Measurements from ENCODE around the gene PTCH1.

PTCH1 gene

DNA sequence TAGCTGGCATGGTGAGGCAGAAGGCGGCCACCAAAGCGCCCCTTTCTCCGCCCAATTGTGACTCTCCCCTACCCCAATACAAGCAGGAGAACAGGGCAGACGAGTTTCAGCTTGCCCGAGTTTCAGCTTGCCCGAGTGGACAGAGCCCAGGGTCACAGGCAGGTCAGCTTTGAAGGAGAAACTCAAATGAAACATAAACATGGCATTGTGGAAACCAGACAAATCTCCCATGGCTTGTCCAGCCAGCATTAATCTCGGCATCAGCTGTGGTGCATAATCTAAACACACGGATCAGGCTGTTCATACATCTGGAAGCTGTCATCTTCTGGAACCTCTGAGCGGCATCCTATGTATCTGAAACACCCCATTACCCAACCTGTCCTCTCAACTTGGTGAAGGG, 16.9 kb downstream of the PTCH1 start:
- DNase-seq (ENCODE audit: extremely low read depth in 1 of 2, low read depth in 1 of 2), result no peak

DNA sequence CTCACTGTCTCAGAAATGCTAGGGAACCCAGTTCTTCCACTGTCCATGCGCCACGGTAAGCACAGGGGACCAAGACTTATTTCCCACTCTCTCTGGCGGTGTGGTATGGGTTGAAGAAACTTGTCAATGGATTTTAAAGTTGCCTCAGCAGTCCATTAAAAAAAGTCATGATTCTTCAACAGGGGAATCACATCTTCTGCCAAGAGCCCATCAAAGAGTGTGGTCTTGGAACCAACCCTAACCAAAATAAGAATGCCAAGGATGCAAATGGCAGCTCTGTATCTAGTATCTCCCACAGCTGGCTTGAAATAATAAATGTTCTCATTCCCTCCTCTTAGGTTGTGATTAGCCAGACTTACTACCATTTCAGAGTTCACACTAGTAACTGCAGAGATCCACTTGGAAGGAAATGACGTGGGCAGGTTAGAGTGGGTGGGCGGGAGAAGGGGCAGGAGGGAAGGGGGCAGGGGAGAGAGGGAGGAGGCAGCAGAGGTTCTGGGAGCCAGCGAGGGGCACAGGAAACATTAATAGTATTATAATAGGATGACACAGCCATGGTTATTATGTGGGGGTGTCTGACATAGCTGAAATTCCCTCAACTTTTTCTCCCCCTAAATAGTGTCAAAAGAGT, 17.6 kb downstream of the PTCH1 start:
- DNase-seq (ENCODE audit: extremely low read depth in 1 of 2, low read depth in 1 of 2), result no peak

DNA sequence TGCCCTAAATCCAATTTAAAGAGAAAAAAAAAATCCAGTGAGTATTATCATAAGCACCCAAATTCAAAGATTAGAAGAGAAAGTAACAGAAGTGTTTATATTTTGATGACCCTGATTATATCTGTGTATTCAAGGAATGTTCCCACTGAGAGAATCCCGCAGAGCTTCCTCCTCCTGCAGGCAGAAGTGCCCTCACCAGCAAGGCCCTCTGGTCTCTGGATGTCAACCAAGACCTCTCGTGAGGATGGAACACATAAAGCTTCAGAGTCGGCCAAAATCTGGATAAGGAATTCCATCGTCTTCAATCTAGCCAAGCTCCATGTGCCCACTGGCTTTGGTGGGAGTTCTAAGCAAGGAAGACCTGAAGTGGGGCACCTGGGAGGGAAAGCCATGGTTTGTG, 18.1 kb downstream of the PTCH1 start:
- no peak for DNase-seq (ENCODE audit: extremely low read depth in 1 of 2, low read depth in 1 of 2)

DNA sequence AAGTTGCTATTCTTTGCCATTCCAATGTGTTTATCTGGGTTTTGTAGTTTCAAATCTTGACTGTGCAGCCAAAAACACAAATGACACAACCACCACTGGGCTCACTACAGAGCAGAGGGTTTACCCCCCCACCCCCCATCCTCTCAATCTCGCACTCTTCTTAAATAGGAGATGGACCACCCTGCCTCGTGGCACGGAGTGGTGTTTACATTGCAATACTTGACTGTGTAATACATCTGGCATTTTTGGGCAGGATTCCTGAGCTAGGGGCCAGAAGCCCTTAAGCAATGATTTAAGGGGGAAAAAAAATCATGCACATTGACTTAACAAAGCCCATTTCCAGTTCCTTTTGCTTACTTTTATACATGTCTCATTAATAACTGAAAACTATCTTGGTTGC, 19.0 kb downstream of the PTCH1 start:
- DNase-seq (ENCODE audit: extremely low read depth in 1 of 2, low read depth in 1 of 2), result no peak

DNA sequence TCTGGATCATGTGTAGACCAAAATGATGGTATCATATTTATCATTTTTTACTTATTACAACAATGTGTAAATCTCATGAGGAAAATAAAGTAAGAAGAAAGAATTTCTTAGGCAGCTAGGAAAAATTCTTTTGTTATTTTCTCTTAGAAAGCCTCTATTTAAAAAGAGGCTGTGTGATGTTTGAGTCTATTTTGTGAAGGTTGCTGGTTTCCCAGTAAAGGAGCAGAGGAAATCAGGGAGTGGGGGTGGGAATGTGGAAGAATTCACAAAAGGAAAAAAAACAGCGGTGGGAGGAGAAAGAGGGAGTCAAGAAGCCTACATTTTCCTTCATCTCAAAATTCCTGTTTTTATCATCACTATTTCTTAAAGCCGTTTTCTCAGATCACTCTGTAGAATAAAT, 20.1 kb downstream of the PTCH1 start:
- DNase-seq (ENCODE audit: extremely low read depth in 1 of 2, low read depth in 1 of 2), result no peak

DNA sequence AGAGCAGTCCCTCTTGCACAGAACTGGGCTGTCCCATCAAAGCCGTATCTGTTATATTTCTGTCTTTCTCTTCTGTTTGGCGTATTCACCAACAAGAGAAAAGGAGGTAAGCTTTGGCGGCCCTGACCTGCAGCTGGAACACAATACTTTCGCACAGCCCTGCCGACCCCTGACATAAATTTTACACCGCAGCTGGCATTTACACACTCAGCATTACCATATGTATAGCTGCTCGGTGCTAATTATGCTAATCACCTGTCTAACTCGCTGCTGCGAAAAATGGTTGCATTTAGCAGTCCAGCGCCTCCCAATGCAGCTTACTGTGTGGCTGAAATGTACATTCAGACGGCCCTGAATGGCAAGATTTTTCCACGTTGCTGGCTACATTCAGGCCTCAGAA, 20.8 kb downstream of the PTCH1 start:
- no peak for DNase-seq (ENCODE audit: extremely low read depth in 1 of 2, low read depth in 1 of 2)

DNA sequence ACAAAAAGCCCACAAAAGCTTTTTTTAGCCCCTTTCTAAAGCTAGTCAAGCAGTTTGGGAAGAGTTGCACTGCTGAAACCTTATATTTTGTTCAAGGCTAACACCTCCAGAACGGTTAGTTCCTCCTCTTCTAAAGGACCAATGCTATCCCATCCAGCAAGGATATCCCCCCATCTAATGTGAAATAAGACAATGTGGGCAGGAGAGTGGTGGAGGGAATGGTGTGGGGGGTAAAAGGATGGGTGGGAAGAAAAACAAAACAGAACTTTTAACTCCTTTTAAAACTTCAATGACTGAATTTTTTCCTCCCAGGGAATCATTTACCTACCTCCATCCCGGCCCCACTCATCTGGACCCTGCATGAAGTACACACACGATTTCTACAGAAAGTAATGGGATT, 21.2 kb downstream of the PTCH1 start:
- no peak for DNase-seq (ENCODE audit: extremely low read depth in 1 of 2, low read depth in 1 of 2)

DNA sequence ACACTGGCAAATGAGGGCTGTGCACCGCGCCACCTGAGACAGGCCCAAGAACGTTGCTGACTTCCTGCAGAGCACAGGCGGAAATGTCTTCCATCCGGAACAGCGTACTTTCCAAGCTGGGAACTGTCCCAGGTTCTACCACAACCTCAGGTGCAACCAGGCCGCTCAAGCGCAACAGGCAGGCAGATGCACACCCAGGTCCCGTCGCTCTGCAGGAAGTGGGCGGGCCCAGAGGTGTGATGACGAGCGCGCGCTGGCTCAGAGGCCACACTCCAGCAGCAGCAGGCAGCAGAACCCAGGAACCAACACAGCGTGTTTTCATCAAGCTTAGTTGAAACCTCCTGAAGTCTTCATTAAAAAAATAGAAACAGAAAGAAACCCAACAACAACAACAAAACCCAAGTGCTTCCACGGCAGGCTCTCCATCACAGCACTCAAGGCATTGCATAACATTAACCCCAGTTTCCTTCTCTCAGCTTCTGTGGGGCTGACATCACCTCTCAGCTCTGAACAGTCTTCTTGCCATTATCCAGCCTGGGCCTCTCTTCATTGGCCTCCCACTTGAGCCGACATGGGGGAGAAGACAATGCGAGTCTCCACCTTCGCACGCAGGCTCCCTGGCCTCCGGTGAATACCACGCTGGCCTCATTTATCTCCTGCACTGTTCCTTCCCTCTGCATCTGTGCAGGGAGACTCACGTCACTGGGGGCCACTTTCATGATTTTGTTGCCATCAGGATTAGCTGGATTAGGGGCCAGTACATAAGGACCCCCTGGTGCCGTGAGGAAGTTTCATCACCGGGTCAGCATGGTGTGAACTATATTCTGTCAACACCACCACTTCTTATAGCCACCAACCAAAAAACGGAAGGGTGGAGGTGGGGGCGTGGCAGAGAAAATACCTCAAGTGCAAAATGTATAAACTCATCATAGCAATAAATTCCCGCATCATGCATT, 22.1 kb downstream of the PTCH1 start:
- peak; percentile 55 to 77 for DNase-seq (ENCODE audit: extremely low read depth in 1 of 2, low read depth in 1 of 2)

DNA sequence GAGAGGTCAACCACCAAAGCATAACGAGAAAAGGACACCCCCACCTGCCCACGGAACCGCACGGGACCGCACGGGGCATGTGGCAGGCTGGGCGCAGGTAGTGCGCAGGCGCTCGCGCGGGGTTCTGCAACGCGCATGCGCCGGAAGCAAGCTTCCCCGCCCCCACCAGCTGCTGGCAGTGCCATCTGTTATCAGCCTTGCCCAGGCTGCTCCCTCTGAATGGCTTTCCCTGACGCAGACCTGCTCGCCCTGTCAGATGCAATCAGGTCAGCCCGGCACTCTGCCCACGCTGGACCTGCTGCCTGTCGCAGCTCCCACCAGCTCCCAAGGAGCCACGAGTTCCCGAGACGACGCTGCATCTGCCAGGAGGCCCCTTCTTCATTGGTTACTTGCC, 22.8 kb downstream of the PTCH1 start:
- peak in 1 of 2 donors; percentile 3 for DNase-seq (ENCODE audit: extremely low read depth in 1 of 2, low read depth in 1 of 2)

DNA sequence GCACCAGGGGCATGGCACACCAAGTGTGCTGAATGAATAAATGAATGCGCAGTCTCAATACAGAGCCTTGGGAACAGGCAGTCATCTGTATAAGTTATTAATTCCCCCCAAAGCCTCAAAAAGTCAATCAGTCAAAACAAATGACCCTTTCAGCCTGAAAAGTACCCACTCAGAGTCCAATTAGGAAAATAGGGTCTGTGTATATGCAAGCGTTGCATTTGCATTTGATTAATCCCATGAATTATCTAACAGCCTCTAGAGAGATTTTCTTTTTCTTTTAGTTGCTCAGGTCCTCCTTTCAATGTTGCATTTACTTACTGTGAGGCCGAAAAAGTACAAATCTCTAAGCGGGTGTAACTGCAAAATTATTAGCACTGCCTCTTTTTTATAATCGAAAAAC, 23.4 kb downstream of the PTCH1 start:
- DNase-seq (ENCODE audit: extremely low read depth in 1 of 2, low read depth in 1 of 2), result no peak

DNA sequence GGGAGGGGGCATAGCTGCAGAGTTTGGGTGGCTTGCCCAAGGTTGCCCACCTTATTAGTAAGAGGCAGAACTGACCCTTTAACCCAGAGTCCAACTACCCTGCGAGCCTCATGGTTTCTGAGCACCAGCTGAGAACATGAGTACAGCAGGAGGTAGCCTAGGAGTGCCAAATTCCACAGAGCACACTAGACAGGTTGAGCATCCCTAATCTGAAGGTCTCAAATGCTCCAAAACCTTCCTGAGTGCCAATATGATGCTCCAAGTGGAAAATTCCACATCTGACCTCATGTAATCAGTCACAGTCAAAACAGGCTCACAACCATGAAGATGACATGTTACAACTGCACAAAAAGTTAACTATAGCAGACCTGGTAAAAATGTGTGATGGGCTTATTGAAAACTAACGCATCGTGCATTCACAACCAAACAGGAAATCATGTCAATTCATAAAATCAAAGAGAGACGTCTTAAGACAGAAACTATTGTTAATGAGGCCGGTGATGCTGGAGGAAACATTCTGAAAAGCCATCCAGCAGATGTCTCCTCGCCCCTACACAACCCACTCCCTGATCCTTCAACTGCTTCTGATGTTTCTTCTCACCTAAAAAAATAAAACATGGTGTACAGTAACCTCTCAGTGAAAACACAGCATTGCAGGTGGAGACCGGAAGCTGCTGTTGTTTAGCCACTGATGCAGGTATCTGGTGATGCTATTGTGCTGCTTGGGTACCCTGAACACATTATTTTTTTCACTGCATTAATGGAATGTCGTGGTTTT, 25.0 kb downstream of the PTCH1 start:
- DNase-seq (ENCODE audit: extremely low read depth in 1 of 2, low read depth in 1 of 2), result no peak

DNA sequence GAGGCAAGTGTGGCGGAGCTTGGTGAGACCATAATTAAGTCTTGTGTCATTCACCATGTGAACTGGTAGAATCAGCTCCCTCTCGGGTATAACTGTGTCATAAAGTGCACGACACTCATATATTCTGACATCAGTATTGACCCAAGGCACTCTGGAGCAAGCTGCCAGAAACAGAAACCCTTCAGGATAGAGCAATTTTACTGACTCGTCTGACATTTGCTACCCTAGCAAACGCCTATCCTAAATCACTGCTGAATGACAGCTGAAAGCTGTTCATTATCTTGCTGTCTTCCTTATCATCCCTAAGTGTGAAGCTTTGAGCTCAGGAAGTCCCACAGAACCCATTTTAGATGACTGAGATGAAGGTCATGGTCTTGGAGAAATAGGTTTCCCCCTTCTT, 27.8 kb downstream of the PTCH1 start:
- no peak for DNase-seq (ENCODE audit: extremely low read depth in 1 of 2, low read depth in 1 of 2)

DNA sequence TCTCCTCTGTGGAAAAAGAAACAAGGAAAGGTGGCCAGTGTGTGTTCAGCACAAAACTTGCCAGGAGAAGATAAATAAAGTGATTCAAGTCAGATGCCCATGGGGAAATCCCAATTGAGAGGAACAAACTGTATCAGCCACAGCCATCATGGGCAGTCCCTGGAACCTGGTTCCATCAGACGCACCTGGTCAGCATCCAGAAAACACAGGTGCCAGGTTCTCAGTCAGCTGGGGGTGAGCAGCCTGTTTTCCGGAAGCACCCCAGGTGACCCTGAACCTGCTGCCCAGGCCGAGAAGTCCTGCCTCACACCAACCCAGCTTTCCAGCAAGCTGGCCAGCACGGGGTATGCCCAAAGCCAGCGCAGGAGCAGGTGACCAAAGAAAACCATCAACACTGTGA, 30.5 kb downstream of the PTCH1 start:
- DNase-seq (ENCODE audit: extremely low read depth in 1 of 2, low read depth in 1 of 2), result no peak

DNA sequence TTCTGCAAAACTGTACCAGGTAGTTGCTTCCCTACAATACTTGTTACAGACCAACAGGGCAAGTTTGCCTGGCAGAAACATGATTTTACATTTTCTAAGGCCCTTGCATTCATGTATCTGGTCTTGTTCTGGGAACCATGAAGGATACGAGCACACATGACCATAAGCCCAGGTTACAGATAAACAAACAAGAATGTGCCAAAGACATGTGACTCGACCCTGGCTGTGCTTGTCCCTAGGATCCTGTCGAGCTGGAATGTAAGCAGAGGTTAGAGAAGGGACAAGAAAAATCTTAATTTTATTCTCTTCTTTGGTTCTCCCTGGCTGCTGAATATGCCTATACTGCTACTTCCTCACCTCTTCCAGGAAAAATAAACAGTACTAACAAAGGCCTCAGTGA, 32.5 kb downstream of the PTCH1 start:
- DNase-seq (ENCODE audit: extremely low read depth in 1 of 2, low read depth in 1 of 2), result no peak

DNA sequence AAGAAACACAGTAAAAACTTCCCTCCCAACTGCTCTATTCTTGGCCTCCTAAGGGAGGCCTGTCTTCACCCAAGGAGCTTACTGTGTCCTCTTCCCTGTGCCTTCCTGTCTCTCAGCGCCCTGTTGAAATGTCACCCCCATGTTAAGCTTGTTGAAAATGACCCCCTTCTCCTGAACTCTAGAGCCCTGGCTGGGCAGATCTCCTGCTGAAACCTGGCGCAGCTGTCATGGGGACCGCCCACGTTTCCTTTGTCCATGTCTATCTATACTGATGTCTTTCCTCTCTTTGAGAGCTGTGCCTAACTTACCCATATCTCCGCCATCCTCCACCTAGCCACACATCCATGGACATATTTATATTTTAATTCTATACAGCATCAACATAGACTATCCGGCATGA, 33.3 kb downstream of the PTCH1 start:
- no peak for DNase-seq (ENCODE audit: extremely low read depth in 1 of 2, low read depth in 1 of 2)

DNA sequence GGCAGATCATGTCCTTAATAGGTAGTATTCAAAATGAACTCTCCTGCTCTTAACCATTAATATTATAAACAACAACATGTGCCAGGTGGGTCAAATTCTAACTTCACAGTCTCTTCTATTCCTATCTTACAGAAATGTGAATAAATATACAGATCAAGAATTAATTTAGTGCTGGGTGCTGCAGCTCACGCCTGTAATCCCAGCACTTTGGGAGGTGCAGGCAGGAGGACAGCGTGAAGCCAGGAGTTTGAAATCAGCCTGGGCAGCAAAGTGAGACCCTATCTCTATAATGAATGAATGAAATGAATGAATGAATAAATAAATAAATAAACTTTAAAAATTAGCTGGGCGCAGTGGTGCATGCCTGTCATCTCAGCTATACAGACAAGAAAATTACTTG, 34.1 kb downstream of the PTCH1 start:
- no peak for DNase-seq (ENCODE audit: extremely low read depth in 1 of 2, low read depth in 1 of 2)

DNA sequence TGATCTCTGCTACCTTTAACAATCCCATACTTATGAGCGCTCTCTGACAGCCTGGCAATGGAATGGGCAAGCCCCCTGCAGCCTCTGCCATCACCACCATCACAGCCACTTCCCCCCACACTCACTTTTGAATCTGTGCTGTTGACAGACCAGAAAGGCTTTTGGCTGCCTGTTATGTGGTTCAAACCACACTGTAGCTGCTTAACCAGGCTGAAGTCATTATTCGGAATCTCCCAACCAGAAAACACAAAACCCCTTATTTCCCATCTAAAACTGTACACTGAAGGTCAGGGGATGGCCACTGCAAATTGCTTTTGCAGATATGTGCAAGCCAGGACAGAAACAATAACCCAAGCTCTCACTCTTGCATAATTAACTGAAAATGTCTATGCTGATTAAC, 35.8 kb downstream of the PTCH1 start:
- DNase-seq (ENCODE audit: extremely low read depth in 1 of 2, low read depth in 1 of 2), result no peak

DNA sequence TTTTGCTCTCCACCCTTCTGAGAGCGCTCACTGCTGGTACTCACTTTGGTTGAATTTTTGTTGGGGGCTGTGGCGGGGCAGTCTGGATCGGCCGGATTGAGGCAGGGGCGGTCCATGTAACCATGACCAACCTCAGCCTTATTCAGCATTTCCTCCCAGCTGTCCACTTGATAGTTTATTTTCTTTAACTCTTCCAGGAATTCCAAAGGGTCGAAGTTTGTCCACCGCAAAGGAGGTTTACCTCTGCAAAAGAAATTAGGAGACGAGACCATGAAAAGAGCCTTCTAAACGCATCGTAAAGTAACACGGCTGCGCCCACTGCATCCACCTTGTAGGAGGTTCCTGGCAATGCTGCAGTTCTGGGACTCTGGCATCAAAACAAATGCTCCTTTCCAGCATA, 36.4 kb downstream of the PTCH1 start:
- no peak for DNase-seq (ENCODE audit: extremely low read depth in 1 of 2, low read depth in 1 of 2)

DNA sequence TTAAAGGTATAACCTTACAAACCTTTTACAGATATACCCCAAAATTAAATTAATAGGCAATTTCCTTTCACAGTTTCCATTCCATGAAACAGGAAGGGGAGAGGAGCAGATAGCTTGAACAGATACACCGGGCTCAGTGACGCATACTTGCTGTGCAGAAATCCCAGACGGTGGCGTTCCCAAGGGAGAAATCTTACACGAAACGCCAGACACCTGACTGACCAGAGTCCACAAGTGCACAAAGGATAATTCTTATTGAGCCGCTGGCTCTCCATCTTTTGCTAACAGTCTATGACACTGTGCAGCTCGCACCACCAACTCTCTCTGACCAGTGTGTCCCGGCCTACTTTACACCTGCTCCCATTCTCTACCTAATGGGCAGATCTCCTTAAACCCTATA, 37.4 kb downstream of the PTCH1 start:
- no peak for DNase-seq (ENCODE audit: extremely low read depth in 1 of 2, low read depth in 1 of 2)

DNA sequence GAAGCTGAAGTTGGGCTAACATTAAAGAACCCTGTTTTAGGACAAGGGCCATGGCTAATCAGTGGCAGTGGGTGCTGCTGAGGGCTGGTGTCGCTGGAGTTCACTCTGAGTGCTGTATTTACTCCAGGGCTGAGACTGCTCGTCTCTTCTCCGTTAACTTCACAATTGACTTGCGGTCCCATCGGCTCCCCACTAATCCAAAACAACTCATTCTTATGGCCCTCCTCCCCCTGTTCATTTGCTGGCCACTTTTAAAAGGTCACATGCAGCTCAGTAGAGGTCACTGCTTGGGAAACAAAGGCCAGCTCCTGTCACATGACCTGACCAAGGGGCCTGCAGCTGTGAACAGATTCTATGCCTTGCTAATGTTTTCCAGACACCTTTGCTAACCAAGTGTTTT, 38.4 kb downstream of the PTCH1 start:
- DNase-seq (ENCODE audit: extremely low read depth in 1 of 2, low read depth in 1 of 2), result no peak

DNA sequence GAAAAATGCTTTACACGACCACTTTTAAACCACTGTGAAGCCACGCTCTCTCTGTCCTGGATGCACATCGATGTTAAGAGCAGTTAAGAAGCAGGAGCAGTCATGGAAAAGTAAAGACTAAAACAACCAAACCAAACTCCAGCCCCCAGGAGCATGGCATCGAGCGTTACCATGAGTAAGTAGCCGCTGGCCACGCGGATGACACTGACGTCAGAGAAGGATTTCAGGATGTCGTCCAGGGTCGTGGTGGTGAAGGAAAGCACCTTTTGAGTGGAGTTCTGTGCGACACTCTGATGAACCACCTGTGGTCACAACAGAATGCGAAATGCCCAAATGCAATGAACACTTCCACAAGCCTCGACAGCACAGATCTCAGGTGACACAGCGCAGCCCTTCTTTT, 38.9 kb downstream of the PTCH1 start:
- no peak for DNase-seq (ENCODE audit: extremely low read depth in 1 of 2, low read depth in 1 of 2)

DNA sequence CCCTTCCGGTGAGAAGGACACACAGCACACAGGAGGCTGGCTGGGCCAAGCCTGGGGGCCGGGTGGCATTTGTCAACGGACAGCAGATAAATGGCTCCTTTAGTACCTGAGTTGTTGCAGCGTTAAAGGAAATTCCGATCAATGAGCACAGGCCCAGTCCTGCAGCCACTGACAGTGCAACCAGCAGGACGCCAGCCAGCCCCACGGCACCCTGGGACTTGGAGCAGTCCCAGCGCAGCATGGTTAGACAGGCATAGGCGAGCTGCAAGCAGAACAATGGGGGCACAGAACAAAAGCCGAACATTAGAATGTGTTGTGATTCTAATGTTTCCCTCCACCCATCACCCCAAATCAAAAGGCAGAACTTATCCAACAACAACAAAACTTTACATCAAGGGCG, 39.3 kb downstream of the PTCH1 start:
- DNase-seq (ENCODE audit: extremely low read depth in 1 of 2, low read depth in 1 of 2), result no peak

All from stimulated activated CD8-positive, alpha-beta memory T cell treated with anti-CD3 and anti-CD28 coated beads, Interleukin-7, amount 100 ng/mL, for 48 hours (primary cell).